GM21619 (cell line): Measurements from ENCODE around the gene THSD4.
"Not testable (repeated sequence)": the region's sequence is repeated elsewhere in the genome, so short reads cannot be mapped to it uniquely, and the experiment has no call there.

ENCODE experiments used
- ATAC-seq: cut with Tn5 transposase; IDR thresholded peaks from one replicate; pipeline ENCODE4 v1.9.1; 2021; ENCODE audit not compliant: unreplicated experiment

The THSD4 gene

GRCh38 chr15:71400294-71400693 is 285.0 kb downstream of the THSD4 start:
- ATAC-seq = no peak

- ATAC-seq = not testable (repeated sequence)
Observed at GRCh38 chr15:71401728-71402127, 286.5 kb downstream of the THSD4 start.

DNA sequence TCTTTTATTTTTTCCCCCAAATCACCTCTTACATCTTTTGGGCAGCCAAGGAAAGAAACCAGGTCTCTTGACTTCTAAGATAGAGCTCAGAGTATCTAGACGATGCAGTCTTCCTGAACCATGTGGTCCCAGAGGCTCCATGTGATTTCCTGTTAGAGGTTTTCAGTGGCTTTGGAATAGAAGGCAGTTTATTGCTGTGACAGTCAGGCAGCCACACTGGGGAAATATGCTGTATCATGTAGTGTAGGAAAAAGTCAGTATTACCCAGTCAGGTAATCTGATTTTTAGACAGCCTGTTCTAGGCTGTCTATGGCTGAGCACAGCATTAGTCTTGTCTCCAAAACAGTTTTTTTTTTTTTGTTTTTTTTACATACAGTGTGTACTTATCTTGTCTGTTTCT is 294.3 kb downstream of the THSD4 start:
- no peak for ATAC-seq

DNA sequence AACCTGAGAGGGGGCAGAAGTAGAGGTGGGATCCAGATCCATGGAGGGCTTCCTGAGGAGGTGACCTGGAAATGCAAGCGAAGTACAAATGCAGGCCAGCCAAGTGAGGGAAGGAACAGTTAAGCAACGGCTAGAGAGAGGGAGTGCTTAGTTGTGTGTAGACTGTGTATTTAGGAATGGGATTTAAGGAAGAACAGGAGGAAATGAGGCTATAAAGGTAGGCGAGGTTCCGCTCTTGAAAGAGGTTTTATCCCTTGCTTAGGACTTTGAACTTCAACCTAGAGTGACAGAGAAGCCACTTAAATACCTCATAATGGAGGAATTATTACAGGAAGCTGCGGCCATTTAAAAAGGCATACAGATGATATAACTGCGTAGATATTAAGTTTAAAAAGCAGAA is 295.1 kb downstream of the THSD4 start:
- no peak for ATAC-seq

DNA sequence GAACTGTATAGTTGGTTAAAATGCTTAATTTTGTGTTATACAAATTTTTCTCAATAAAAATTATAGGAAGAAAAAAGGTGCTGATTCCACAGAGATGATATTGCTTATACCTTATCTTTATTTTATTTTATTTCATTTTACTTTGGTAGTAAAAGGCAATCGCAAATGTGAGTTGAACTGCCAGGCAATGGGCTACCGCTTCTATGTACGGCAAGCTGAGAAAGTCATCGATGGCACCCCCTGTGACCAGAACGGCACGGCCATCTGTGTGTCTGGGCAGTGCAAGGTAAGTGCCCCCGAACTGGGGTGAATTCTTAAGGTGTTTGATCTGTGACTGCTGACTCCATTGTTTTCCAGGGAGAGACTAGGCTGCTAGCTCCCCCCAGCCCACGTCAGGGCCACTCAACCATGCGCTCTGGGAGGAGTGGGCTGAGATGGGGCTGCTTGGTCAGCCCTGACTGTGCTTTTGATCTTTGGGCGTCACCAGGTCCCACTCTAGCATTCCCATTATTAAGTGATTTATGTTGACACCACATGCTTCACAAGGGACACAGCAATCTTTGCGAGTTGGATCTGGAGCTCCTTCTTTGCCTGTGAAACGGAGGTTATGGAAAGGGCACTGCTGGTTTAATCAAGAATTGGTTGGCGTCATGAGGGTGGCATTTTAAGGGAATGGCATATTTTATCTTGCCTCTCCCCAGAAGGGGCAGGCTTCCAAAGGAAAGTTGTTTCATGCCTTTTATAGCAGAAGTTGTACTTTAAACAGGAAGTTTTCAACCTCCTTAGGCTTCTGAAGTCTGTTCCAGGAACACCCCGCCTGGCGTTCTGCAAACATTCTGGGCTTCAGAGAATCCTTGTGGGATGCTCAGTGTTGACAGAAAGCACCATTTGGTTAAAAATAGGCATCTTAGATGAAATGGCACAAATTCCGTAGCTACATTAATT is 296.5 kb downstream of the THSD4 start:
- ATAC-seq = no peak

- ATAC-seq = no peak
Observed at GRCh38 chr15:71413419-71413818, 298.1 kb downstream of the THSD4 start.

DNA sequence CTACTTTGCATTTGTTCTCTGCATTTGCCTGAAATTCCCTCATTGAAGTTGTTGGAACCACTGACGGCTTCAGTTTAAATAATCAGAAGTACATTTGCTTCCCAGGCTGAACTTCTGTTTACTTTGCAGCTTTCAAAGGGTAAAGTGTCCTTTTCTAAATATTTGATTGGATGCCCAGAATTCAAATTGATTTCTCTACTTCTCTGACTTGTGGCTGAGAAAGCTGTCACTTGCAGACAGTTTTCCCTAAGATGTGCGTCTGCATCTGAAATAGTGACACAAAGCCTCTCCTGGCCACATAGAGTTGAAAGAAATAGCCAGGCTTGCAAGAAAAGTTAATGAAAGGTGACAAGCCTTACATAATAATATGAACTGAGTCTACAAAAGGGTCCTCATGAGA is 299.6 kb downstream of the THSD4 start:
- no peak for ATAC-seq

DNA sequence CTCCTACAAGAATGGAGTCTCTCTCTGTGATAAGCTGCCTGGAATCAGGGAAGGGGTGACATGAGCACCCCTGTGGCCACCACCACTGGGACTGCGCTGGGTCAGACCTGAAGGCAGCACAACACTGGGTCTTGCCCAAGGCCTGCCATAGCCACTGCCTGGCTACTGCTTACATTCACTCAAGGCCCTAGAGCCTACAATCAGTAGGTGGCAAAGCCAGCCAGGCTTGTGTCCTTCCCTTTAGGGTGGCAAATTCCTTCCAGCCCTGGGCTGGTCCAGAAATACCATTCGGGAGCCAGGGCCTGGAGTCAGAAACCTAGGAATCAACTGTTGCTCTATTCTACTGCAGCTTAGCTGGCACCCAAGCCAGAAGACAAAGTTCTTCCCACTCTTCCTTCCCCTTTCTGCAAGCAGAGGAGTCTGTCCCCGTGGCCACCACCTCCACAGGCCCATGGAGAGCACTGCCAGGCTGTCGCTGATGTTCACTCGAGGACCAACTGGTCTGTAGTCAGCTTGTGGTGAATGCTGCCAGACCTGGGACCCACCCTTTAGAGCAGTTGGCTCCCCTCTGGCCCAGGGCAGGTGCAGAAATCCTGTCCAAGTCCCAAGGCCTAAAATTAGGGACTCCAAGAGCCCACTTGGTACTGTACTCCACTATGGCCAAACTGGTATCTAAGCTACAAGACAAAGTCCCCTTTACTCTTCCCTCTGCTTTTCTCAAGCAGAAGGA is 307.4 kb downstream of the THSD4 start:
- no peak for ATAC-seq

GRCh38 chr15:71424765-71425164 is 309.5 kb downstream of the THSD4 start:
- no peak for ATAC-seq

DNA sequence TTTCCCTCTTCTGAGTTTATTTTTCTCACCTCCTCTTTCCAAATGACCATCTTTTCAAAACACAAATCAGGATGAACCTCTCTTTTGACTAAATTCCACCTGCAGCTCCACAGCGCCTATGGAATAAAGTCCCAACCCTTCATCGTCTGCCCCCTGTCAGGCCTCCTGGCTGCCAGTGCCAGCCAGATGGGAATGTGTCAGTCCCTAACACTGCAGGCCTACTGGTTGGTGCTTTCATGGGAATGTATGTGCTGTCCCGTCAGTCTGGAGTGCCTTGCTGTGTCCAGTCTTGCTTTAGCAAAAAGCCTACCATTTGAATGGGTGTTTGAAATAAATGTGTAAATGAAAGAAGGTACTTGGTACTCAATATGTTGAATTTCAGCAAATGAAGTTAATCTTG is 310.1 kb downstream of the THSD4 start:
- ATAC-seq = no peak

DNA sequence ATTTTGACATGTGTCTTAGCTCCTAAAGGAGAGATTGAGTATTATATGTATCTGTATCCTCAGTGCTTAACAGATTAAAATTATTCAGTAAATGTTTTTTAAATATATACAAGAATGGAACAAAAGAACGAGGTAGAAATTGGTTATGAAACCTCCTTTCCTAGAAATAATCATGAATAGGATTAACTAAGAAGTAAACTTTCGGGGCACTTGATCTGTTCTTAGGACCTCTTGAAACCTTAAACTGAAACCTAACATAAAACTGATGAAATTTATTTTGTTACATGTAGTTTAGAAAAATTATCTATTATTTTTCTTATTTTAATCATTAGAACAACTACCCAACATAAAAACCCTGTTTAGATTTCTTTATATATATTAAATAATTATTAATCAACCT is 311.5 kb downstream of the THSD4 start:
- no peak for ATAC-seq

DNA sequence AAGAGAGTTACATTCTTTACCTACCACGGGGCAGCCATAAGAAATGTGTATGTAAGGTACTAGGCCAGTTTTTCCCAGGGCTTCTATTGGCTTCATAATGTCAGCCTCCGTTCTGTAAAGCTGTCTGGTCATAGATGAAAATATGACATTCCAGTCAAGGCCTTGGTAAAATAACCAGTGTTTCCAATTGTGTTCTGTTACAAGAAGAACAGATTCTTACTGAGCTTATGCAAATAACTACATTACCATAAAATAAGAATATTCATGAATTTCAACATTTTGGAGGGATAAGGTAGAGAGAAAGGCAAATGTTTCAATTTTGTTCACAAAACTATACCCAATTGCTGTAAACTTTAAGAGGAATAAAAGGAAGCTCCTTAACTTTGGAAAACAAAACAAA is 315.5 kb downstream of the THSD4 start:
- no peak for ATAC-seq

DNA sequence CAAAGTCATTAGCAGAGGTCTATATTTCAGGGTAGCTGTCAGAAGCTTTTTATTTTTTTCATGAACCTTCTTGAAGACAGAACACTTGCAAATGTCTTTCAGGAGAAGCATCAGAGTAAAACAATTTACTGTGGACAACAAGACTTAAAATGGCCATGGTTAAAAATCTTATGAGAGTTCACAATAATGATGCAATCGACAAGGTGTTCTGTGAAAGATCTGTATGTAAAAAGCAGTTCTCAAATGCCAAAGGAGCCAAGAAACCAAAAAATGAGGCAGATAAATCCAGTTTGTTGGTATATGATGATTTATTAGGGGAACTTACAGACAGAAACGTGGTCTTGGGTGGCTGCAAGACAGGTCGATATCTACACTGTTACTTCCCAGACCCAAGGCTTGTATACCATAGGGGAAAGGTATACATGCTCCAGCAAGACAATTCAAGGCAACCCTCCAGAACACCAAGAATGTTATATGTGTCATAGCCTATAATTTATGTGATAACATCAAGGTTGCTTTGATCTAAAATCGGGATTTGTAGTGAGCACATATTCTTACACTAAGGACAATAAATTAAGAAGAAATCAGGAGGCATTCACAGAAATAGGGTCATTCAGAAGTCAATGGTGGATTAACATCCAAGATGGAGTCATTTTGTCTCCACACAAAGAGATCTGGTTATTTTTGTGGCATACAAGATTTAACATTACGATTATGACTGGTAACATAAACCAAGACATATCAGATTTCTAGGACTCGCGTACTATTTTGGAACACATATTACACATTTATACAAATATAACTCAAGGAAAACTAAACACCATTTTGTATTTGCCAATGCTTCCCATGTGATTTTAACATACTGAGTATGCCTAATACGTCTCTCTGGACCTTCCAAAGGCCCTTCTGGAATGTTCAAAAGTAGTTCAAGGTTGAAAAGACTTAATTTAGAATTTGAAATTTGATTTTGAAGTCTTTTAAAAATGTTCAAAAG is 316.4 kb downstream of the THSD4 start:
- no peak for ATAC-seq

- no peak for ATAC-seq
Observed at GRCh38 chr15:71433402-71433801, 318.1 kb downstream of the THSD4 start.

GRCh38 chr15:71434774-71435173 is 319.5 kb downstream of the THSD4 start:
- no peak for ATAC-seq

GRCh38 chr15:71435552-71435951 is 320.3 kb downstream of the THSD4 start:
- no peak for ATAC-seq

DNA sequence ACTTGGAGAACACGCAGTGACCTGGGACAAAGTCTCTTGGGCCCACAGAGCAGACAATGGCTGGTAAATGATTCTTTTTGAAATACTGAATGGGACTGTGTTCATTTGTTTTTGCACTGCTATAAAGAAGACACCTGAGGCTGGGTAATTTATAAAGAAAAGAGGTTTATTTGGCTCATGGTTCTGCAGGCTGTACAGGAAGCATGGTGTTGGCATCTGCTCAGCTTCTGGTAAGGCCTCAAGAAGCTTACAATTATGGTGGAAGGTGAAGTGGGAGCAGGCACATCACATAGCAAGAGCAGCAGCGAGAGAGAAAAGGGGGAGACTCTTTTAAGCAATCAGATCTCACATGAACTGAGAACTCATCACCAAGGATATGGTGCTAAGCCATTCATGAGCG is 321.6 kb downstream of the THSD4 start:
- ATAC-seq = no peak

- no peak for ATAC-seq
Observed at GRCh38 chr15:71437404-71437803, 322.1 kb downstream of the THSD4 start.

- no peak for ATAC-seq
Observed at GRCh38 chr15:71437919-71438318, 322.6 kb downstream of the THSD4 start.

DNA sequence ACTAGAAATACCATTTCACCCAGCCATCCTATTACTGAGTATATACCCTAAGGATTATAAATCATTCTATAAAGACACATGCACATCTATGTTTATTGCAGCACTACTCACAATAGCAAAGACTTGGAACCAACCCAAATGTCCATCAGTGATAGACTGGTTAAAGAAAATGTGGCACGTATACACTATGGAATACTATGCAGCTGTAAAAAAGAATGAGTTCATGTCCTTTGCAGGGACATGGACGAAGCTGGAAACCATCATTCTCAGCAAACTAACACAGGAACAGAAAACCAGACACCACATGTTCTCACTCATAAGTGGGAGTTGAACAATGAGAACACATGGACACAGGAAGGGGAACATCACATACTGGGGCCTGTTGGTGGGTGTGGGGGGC is 324.2 kb downstream of the THSD4 start:
- not testable (repeated sequence) for ATAC-seq

GRCh38 chr15:71440489-71441110 is 325.3 kb downstream of the THSD4 start:
- ATAC-seq = no peak
